ENCODE results near the gene SLC35A5.

GRCh38 chr3:112555535-112556170, 6.2 kb upstream of the SLC35A5 start:
- no peak for TF ChIP-seq CTCF (IDR thresholded peaks at IDR 0.05)
- no peak for TF ChIP-seq EP300 (IDR thresholded peaks at IDR 0.05)
- TF ChIP-seq POLR2AphosphoS5 (IDR thresholded peaks at IDR 0.05): no peak
- TF ChIP-seq POLR2A (IDR thresholded peaks at IDR 0.05): no peak

Measured in stomach (tissue), 4 donors.